BLaER1 treated with 17β-estradiol and CSF1 and Interleukin-3, amounts not matched to agents 10 nM and 100 nM (cell line): Measurements from ENCODE around the gene VARS1.

Experiments used
- H3K27ac ChIP-seq, 11 experiments: shearing (Covaris generic); formaldehyde crosslinking; 2 replicates each; pipeline ENCODE4 v1.8.1; 2022
- H3K27me3 ChIP-seq, 11 experiments: shearing (Covaris generic); formaldehyde crosslinking; 2 replicates each; pipeline ENCODE4 v1.8.1; 2022
- H3K36me3 ChIP-seq, 11 experiments: shearing (Covaris generic); formaldehyde crosslinking; 2 replicates each; pipeline ENCODE4 v1.8.1; 2022
- H3K4me1 ChIP-seq, 10 experiments: shearing (Covaris generic); formaldehyde crosslinking; 2 replicates each; pipeline ENCODE4 v1.8.1; 2022
- H3K4me2 ChIP-seq, 11 experiments: shearing (Covaris generic); formaldehyde crosslinking; 2 replicates each; pipeline ENCODE4 v1.8.1; 2022
- H3K4me3 ChIP-seq, 10 experiments: shearing (Covaris generic); formaldehyde crosslinking; 2 replicates each; pipeline ENCODE4 v1.8.1; 2022
- H3K9ac ChIP-seq, 11 experiments: shearing (Covaris generic); formaldehyde crosslinking; 2 replicates each; pipeline ENCODE4 v1.8.1; 2022
- H3K9me3 ChIP-seq, 11 experiments: shearing (Covaris generic); formaldehyde crosslinking; replicated peaks in 1 of 11; 2 replicates each; pipeline ENCODE4 v1.8.1; 2022
- H4K20me1 ChIP-seq, 11 experiments: shearing (Covaris generic); formaldehyde crosslinking; 2 replicates each; pipeline ENCODE4 v1.8.1; 2022
- Cebpa-rat ChIP-seq, 11 experiments: shearing (Covaris generic); IDR thresholded peaks; 2 replicates each; pipeline ENCODE4 v1.8.1; 2022

Gene VARS1

GRCh38 chr6:31768363-31769257, 26.9 kb downstream of the VARS1 start:
- H3K9ac ChIP-seq = peak overlapping the region in 3 of 11 experiments; percentile 3 to 44 (median 12); a peak in 1 of 22 replicates
- TF ChIP-seq Cebpa-rat (IDR thresholded peaks at IDR 0.05) = no peak

GRCh38 chr6:31767096-31767645, 28.4 kb downstream of the VARS1 start:
- TF ChIP-seq Cebpa-rat (IDR thresholded peaks at IDR 0.05) = no peak
- Histone ChIP-seq H3K4me1 (peaks cover 15 to 54% (median 28%) of the 10 kb centered on the region in 10 experiments), H3K27ac (no peak overlapping the region), H3K36me3 (peaks cover 0 to 36% (median 20%) of the 10 kb centered on the region in 11 experiments; a peak in 15 of 22 replicates), H3K27me3 (no peaks in the 10 kb centered on the region), H3K4me3 (no peak overlapping the region), H4K20me1 (no peaks in the 10 kb centered on the region), H3K9ac (no peak overlapping the region), H3K4me2 (peak overlapping the region in 3 of 11 experiments; percentile 81 to 89 (median 85); a peak in 6 of 22 replicates), H3K9me3 (no peaks in the 10 kb centered on the region)

More at GRCh38 chr6:31768363-31769257, 26.9 kb downstream of the VARS1 start:
- H3K27ac ChIP-seq = peak overlapping the region in 6 of 11 experiments; percentile 1 to 78 (median 51); a peak in 10 of 22 replicates
- H3K4me1 ChIP-seq = peaks cover 14 to 53% (median 32%) of the 10 kb centered on the region in 10 experiments
- H3K27me3 ChIP-seq = no peaks in the 10 kb centered on the region
- peak overlapping the region in 7 of 11 experiments; percentile 16 to 89 (median 73); a peak in 10 of 22 replicates for H3K4me2 ChIP-seq
- H3K4me3 ChIP-seq = no peak overlapping the region
- no peaks in the 10 kb centered on the region for H3K9me3 ChIP-seq
- peaks cover 0 to 21% (median 12%) of the 10 kb centered on the region in 11 experiments; a peak in 13 of 22 replicates for H3K36me3 ChIP-seq
- H4K20me1 ChIP-seq = no peaks in the 10 kb centered on the region

GRCh38 chr6:31765910-31766794, 29.4 kb downstream of the VARS1 start:
- Histone ChIP-seq H3K4me3 (no peak overlapping the region), H4K20me1 (no peaks in the 10 kb centered on the region), H3K36me3 (peaks cover 0 to 46% (median 30%) of the 10 kb centered on the region in 11 experiments; a peak in 17 of 22 replicates), H3K4me2 (no peak overlapping the region), H3K27me3 (no peaks in the 10 kb centered on the region), H3K27ac (no peak overlapping the region), H3K9ac (no peak overlapping the region), H3K4me1 (peaks cover 23 to 52% (median 31%) of the 10 kb centered on the region in 10 experiments), H3K9me3 (no peaks in the 10 kb centered on the region)
- TF ChIP-seq Cebpa-rat (IDR thresholded peaks at IDR 0.05) = no peak

GRCh38 chr6:31765559-31765909, 30.0 kb downstream of the VARS1 start:
- H3K27ac ChIP-seq = no peak overlapping the region
- peaks cover 0 to 52% (median 36%) of the 10 kb centered on the region in 11 experiments; a peak in 17 of 22 replicates for H3K36me3 ChIP-seq
- no peaks in the 10 kb centered on the region for H4K20me1 ChIP-seq
- peaks cover 24 to 52% (median 32%) of the 10 kb centered on the region in 10 experiments for H3K4me1 ChIP-seq
- H3K4me3 ChIP-seq = no peak overlapping the region
- H3K9me3 ChIP-seq = no peaks in the 10 kb centered on the region
- no peak overlapping the region for H3K4me2 ChIP-seq
- no peak overlapping the region for H3K9ac ChIP-seq
- no peak for TF ChIP-seq Cebpa-rat (IDR thresholded peaks at IDR 0.05)
- H3K27me3 ChIP-seq = no peaks in the 10 kb centered on the region

- H3K4me1 ChIP-seq = peaks cover 23 to 41% (median 31%) of the 10 kb centered on the region in 10 experiments
- peaks cover 1 to 65% (median 50%) of the 10 kb centered on the region in 11 experiments; a peak in 19 of 22 replicates for H3K36me3 ChIP-seq
- no peak for TF ChIP-seq Cebpa-rat (IDR thresholded peaks at IDR 0.05)
- H3K4me2 ChIP-seq = no peak overlapping the region
- no peak overlapping the region for H3K4me3 ChIP-seq
- no peaks in the 10 kb centered on the region for H3K27me3 ChIP-seq
- H3K27ac ChIP-seq = peak overlapping the region in 1 of 11 experiments; percentile 0; a peak in 1 of 22 replicates
- no peaks in the 10 kb centered on the region for H3K9me3 ChIP-seq
- peak overlapping the region in 3 of 11 experiments; percentile 11 to 16 (median 14); a peak in 1 of 22 replicates for H3K9ac ChIP-seq
- no peaks in the 10 kb centered on the region for H4K20me1 ChIP-seq
Observed at GRCh38 chr6:31764198-31764597, 31.4 kb downstream of the VARS1 start.

- H3K27me3 ChIP-seq = no peaks in the 10 kb centered on the region
- peaks cover 7 to 72% (median 55%) of the 10 kb centered on the region in 11 experiments; a peak in 20 of 22 replicates for H3K36me3 ChIP-seq
- H3K9me3 ChIP-seq = no peaks in the 10 kb centered on the region
- H3K4me2 ChIP-seq = peak overlapping the region in 2 of 11 experiments; percentile 14 to 62; a peak in 3 of 22 replicates
- peak overlapping the region in 2 of 11 experiments; percentile 0 to 50; a peak in 1 of 22 replicates for H3K9ac ChIP-seq
- H3K27ac ChIP-seq = peak overlapping the region in 1 of 11 experiments; percentile 20; a peak in 2 of 22 replicates
- no peaks in the 10 kb centered on the region for H4K20me1 ChIP-seq
- H3K4me1 ChIP-seq = peaks cover 17 to 34% (median 29%) of the 10 kb centered on the region in 10 experiments
- no peak for TF ChIP-seq Cebpa-rat (IDR thresholded peaks at IDR 0.05)
- no peak overlapping the region for H3K4me3 ChIP-seq
Observed at GRCh38 chr6:31763619-31763940, 32.0 kb downstream of the VARS1 start.

GRCh38 chr6:31762878-31763618, 32.5 kb downstream of the VARS1 start:
- Histone ChIP-seq H3K9ac (peak overlapping the region in 4 of 11 experiments; percentile 0 to 50 (median 20); a peak in 4 of 22 replicates), H3K4me2 (peak overlapping the region in 10 of 11 experiments; percentile 7 to 62 (median 27); a peak in 13 of 22 replicates), H4K20me1 (no peaks in the 10 kb centered on the region), H3K9me3 (no peaks in the 10 kb centered on the region), H3K27me3 (no peaks in the 10 kb centered on the region), H3K27ac (peak overlapping the region in 4 of 11 experiments; percentile 13 to 42 (median 22); a peak in 4 of 22 replicates), H3K4me3 (no peak overlapping the region), H3K36me3 (peaks cover 7 to 77% (median 61%) of the 10 kb centered on the region in 11 experiments; a peak in 20 of 22 replicates), H3K4me1 (peaks cover 11 to 30% (median 26%) of the 10 kb centered on the region in 10 experiments)
- TF ChIP-seq Cebpa-rat (IDR thresholded peaks at IDR 0.05) = no peak
